GM12892 (cell line): ENCODE measurements around the gene CUL4A.
A peak's percentile ranks its signal among the peaks of the same experiment; 100 is the strongest.

Experiments
- DNase-seq: peaks from one replicate; pipeline ENCODE4 v3.0.0; 2011; ENCODE audit not compliant: insufficient read length
- FAIRE-seq: peaks from 2 replicates; lab custom pipeline; 2011; peaks lifted over from hg19 to GRCh38; lab: Jason Lieb, UNC
- POLR2A ChIP-seq: IDR thresholded peaks from 2 replicates; pipeline ENCODE4 v1.6.1; 2011; ENCODE audit warnings: low read depth, low read length, control low read depth
- POLR2AphosphoS5 ChIP-seq: IDR thresholded peaks from 2 replicates; pipeline ENCODE4 v1.6.1; 2011; ENCODE audit warnings: low read depth, low read length, control low read depth
- TAF1 ChIP-seq: IDR thresholded peaks from 2 replicates; pipeline ENCODE4 v1.6.1; 2011; ENCODE audit warnings: low read depth, mild to moderate bottlenecking, control low read depth, low read length, borderline replicate concordance

Gene CUL4A

DNA sequence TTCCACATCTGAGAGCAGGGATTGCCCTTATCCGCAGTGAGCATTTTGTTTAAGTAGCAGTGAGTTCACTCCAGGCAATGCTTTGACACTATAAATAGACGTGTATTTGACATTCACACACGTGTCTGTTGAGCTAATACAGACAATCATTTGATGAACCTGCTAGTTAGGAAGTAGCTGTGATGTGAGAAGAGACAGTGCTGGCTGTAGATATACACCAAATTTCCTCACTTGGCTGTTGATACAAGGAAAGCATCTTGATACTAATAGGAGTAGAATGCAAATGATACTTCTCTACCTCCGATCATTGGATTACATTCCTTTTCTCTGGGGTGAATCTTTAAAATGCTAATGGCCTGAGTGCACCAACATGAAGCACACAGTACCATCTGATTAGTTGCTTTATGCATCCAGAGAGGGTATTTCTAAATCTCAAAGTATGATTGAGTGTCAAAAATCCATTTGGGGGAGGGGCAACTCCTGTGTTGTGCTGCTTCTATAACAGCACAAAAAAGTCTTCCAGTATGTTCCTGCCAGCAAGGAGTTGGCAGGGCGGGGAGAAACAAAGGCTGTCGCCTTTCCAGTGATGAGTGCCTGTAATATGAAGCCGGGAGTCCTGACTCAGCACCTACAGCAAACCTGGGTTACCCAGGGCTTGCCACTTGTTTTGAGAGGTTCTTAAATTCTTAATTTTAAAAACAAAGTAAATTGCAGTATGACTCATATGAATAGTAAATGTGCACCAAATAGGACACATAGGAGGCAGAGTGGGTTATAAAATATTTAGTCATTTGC, 7.0 kb downstream of the CUL4A start:
- TF ChIP-seq POLR2AphosphoS5 (no peak), TAF1 (no peak), POLR2A (no peak)
- FAIRE-seq (peak; percentile 36), DNase-seq (no peak)

GRCh38 chr13:113218586-113218985, 9.2 kb downstream of the CUL4A start:
- no peak for TF ChIP-seq POLR2A
- no peak for TF ChIP-seq POLR2AphosphoS5
- no peak for TF ChIP-seq TAF1
- FAIRE-seq (no peak), DNase-seq (no peak)

GRCh38 chr13:113219256-113219940, 10.0 kb downstream of the CUL4A start:
- DNase-seq (no peak), FAIRE-seq (no peak)
- TF ChIP-seq POLR2A (no peak), POLR2AphosphoS5 (no peak), TAF1 (no peak)

GRCh38 chr13:113220141-113220598, 10.8 kb downstream of the CUL4A start:
- no peak for DNase-seq
- TF ChIP-seq POLR2A (no peak), TAF1 (no peak), POLR2AphosphoS5 (no peak)
- FAIRE-seq, result no peak

GRCh38 chr13:113220877-113221276, 11.5 kb downstream of the CUL4A start:
- DNase-seq, result no peak

DNA sequence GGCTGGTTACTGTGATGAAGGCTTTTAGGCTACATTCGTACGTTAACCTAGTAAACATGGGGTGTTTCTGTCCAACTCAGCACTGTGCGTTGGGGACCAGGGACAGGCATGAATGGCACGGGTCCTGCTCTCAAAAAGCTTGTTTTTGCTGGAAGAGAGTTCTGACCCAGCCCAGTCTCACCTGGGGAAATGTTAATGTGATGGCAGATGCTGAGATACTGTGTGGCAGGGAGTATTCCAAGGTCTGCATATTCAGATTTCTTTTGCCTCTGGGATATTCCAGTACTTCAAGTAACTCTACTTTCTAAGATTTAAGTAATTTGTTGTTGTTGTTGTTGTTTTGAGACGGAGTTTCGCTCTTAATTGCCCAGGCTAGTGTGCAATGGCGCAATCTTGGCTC, 13.7 kb downstream of the CUL4A start:
- DNase-seq, result no peak

More at GRCh38 chr13:113220877-113221276, 11.5 kb downstream of the CUL4A start:
- FAIRE-seq, result no peak
- TF ChIP-seq POLR2AphosphoS5 (peak; percentile 21; the same call in 1 of the 2 replicates), TAF1 (no peak)

DNA sequence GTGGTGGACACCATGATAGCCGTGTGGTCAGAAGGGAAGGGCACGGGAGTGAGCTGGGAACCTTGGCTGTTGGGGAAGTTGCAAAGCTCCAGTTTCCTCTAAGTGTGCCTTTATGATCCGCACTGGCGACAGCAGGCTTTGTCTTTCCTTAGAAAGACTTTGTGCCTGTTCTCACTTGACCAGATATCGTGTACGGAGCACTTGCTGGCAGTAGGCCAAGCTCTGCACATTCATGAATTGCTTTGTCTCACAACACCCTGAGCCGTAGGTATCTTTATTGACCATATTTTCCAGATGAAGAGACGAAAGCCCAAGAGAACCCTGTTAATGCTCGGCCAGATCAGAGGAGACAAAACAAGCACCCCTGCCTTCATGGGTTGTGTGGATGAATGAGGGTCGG, 15.1 kb downstream of the CUL4A start:
- FAIRE-seq (no peak), DNase-seq (no peak)
- TF ChIP-seq TAF1, result no peak
- TF ChIP-seq POLR2AphosphoS5, result peak; percentile 35; the same call in 1 of the 2 replicates

More for the DNA sequence above, 13.7 kb downstream of the CUL4A start:
- TF ChIP-seq POLR2A, result 0 out of 2 replicates have a peak, but pooled peaks have one; percentile 9
- no peak for TF ChIP-seq TAF1
- TF ChIP-seq POLR2AphosphoS5, result no peak
- FAIRE-seq, result no peak

DNA sequence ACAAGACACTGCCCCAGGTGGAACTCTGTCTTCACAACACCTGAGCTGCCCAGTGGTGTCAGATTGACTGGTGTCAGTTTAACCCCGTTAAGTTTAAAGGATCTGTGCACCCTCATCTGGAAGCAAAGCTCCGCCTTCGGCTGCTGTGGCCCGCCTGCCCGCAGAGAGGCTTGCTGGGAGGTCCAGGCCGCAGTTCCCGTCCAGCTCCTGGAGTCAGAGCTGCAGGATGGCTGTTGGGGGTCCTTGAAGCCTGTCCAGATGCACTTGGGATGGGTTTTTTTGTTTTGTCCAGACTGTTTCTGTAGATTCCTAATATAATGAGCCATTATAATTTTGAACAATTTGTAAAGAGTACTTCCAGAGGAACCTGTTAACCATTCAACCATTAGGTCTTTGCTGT, 16.1 kb downstream of the CUL4A start:
- DNase-seq (no peak), FAIRE-seq (peak; percentile 14)
- TF ChIP-seq TAF1, result no peak

DNA sequence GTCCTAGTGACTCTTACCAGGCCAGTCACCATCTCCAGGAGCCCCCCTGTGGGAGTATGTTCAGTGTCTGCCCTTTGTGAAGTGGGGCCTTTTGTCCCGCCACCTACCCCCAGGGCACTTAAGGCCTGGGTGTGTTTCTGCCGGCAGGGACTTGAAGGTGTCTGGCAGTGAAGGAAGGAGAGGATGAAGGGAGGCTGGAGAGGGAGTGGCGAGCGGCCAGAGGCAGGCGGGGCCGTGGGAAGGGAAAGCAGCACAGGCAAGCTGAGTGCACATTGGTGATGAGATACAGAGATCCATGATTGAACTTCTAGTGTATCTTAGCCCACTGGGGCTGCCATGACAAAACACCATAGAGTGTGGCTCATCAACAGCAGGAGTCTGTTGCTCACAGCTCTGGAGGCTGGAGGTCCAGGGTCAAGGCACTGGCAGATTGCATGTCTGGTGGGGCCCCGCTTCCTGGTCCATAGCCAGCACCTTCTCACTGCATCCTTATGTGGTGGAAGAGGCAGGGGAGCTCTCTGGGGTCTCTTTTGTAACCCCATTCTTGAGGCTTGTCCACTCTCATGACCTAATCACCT, 17.5 kb downstream of the CUL4A start:
- no peak for DNase-seq
- TF ChIP-seq TAF1 (no peak), POLR2AphosphoS5 (peak; percentile 46; the same call in 1 of the 2 replicates)
- FAIRE-seq, result no peak

DNA sequence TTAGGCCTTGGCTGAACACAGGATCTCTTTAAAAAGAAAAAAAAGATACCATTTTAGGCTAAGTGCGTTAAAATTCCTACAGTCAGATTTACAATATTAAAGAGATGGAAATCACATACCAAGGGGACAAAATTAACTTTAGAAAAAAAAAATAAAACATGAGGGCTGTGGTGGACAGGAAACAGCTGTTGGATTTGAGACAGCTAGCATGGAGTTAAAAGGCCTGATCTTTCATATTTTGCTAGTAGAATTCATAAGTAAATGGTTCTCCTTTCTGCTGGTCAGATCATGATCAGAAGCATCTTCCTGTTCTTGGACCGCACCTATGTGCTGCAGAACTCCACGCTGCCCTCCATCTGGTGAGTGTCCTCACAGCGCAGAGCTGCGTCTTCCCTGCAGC, 19.7 kb downstream of the CUL4A start:
- DNase-seq (no peak), FAIRE-seq (no peak)
- no peak for TF ChIP-seq TAF1
- TF ChIP-seq POLR2A, result no peak
- TF ChIP-seq POLR2AphosphoS5, result no peak

GRCh38 chr13:113229791-113230190, 20.4 kb downstream of the CUL4A start:
- no peak for DNase-seq
- FAIRE-seq, result peak; percentile 50
- no peak for TF ChIP-seq POLR2AphosphoS5

GRCh38 chr13:113231306-113232207, 22.1 kb downstream of the CUL4A start:
- DNase-seq, result no peak
- no peak for FAIRE-seq
- TF ChIP-seq TAF1 (no peak), POLR2A (no peak), POLR2AphosphoS5 (no peak; the same call in 1 of the 2 replicates)
